ENCODE data around the gene LCAT.

The LCAT gene

GRCh38 chr16:67943619-67944504 is at the start of gene LCAT:
TSS of gene LCAT (minus strand) at chr16:67944120. CDS start at chr16:67944101, 19 bp downstream.
- Mint-ChIP-seq H3K4me1 (ENCODE audit: low read depth) (peaks cover 12% of the 10 kb centered on the region), H3K27me3 (ENCODE audit: low read depth) (no peaks in the 10 kb centered on the region), H3K4me3 (no peak within 1 kb of the TSS), H3K9me3 (no peaks in the 10 kb centered on the region), H3K27ac (no peak within 1 kb of the TSS), H3K36me3 (ENCODE audit: low read depth) (peaks cover 25% of the 10 kb centered on the region)
- DNase-seq (ENCODE audit: low spot score) = no peak

DNA sequence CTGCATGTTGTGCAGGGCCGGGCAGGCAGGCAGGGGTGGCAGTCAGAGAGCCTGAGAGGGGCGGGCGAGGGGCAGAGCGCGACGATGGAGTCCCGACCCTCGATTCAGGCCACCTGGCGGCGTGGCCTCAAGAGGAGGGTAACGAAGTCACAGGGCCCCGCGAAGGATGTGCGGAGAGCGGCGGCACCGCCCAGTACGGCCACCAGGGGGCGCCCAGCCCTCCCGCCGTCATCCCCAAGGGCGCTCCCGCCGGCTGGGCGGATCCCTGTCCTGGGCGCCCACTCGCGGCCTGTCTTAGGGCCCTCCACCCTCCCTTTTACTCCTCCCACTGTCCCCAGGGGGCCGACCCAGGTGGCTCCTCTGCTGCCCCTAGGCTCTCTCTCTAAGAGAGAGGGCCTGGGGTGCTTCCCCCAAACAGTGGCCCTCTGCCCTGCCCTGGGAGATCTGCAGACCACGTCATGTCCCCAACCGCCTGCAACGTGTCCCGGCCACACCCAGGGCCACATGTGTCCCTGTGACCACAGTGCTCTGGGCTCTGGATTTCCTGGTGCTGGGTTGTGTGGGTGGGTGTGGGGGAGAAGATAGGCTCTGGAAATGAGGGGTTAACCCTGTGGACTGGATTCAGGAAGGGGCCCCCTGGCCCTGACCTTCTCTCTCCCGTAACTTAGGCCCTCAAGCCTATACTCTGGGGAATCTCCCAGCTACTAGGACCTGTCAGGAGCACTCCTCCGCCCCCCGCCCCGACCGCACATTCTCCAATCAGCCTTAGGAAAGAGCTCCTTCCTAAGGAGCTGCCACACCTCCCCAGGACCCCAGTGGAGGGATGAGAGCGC is 49.5 kb upstream of the LCAT start:
- peak; percentile 85 for DNase-seq (ENCODE audit: low spot score)
- peak overlapping the region; percentile 98 for H3K27ac Mint-ChIP-seq
- peaks cover 22% of the 10 kb centered on the region for H3K4me1 Mint-ChIP-seq (ENCODE audit: low read depth)
- H3K9me3 Mint-ChIP-seq = no peaks in the 10 kb centered on the region
- no peaks in the 10 kb centered on the region for H3K36me3 Mint-ChIP-seq (ENCODE audit: low read depth)
- H3K27me3 Mint-ChIP-seq (ENCODE audit: low read depth) = no peaks in the 10 kb centered on the region
- peak overlapping the region; percentile 82 for H3K4me3 Mint-ChIP-seq

DNA sequence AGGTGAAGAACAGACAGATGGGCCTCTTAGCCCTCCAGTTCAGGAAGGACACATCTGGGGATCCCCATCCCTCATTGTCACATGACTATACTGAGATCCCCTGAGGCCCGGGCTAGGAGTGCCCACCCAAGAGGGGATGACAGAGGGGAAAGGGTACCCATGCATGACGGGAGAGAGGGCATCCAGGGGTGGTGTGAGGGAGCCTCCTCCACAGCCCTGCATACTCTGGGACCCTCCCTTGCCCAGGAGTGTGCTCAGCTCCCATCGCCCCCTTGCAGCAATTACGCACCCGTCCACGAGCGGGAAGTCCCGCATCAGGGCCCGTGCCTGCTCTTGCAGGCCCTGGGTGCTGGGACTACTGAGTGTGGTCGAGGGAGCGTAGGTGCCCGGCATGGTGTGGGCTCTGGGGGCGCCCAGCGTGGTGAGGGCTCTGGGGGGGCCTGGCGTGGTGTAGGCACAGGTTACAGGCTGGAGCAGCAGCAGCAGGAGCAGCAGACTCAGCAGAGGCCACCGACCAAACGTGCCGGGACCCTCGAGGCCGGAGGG is 48.8 kb upstream of the LCAT start:
- Mint-ChIP-seq H3K27ac (peak overlapping the region; percentile 79), H3K36me3 (ENCODE audit: low read depth) (no peaks in the 10 kb centered on the region), H3K4me1 (ENCODE audit: low read depth) (peaks cover 22% of the 10 kb centered on the region), H3K27me3 (ENCODE audit: low read depth) (no peaks in the 10 kb centered on the region), H3K4me3 (no peak overlapping the region), H3K9me3 (no peaks in the 10 kb centered on the region)
- DNase-seq (ENCODE audit: low spot score) = no peak

- H3K36me3 Mint-ChIP-seq (ENCODE audit: low read depth) = no peaks in the 10 kb centered on the region
- no peaks in the 10 kb centered on the region for H3K27me3 Mint-ChIP-seq (ENCODE audit: low read depth)
- peaks cover 14% of the 10 kb centered on the region for H3K4me1 Mint-ChIP-seq (ENCODE audit: low read depth)
- peak overlapping the region; percentile 28 for H3K27ac Mint-ChIP-seq
- no peak for DNase-seq (ENCODE audit: low spot score)
- no peak overlapping the region for H3K4me3 Mint-ChIP-seq
- no peaks in the 10 kb centered on the region for H3K9me3 Mint-ChIP-seq
Observed at GRCh38 chr16:67990018-67990386, 46.1 kb upstream of the LCAT start.

DNA sequence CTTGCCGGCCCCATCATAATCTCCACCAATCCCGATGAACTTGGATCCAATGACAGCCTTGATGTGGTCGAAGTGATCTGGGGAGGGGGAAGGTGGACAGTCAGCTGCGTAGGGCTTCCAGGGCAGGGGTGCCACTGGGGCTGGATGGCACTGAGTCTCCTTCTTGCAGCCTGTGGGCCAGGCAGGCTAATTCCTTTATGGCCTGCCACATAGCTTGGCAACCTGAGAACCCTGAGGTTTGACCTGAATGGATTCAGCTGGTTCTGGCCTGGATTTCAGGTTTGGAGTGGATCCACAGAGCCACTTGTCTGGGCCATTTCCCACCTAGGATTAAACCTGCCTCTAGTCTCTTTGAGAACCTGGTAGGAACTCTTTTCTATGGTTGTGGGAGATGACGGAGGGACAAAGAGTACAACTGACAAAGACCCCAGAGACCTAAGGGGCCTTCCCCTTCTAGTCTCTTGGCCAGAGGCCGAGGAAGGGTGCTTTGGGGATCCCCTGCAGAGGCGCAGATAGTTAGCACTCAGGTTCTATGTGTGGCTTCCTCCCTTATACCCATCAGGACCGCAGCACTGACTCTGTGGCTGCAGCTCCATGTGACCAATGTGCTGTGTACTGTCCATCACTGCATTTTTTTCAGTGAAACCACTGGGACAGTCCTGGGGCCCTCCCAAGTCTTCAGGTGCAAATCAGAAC is 45.5 kb upstream of the LCAT start:
- Mint-ChIP-seq H3K4me3 (no peak overlapping the region), H3K27ac (no peak overlapping the region), H3K9me3 (no peaks in the 10 kb centered on the region), H3K4me1 (ENCODE audit: low read depth) (peaks cover 16% of the 10 kb centered on the region), H3K36me3 (ENCODE audit: low read depth) (no peaks in the 10 kb centered on the region), H3K27me3 (ENCODE audit: low read depth) (no peaks in the 10 kb centered on the region)
- no peak for DNase-seq (ENCODE audit: low spot score)

GRCh38 chr16:67988675-67989074 is 44.8 kb upstream of the LCAT start:
- Mint-ChIP-seq H3K9me3 (no peaks in the 10 kb centered on the region), H3K4me3 (no peak overlapping the region), H3K36me3 (ENCODE audit: low read depth) (no peaks in the 10 kb centered on the region), H3K27me3 (ENCODE audit: low read depth) (no peaks in the 10 kb centered on the region), H3K4me1 (ENCODE audit: low read depth) (peaks cover 19% of the 10 kb centered on the region), H3K27ac (peak overlapping the region; percentile 42)
- DNase-seq (ENCODE audit: low spot score) = no peak

- Mint-ChIP-seq H3K9me3 (no peaks in the 10 kb centered on the region), H3K4me1 (ENCODE audit: low read depth) (peaks cover 19% of the 10 kb centered on the region), H3K36me3 (ENCODE audit: low read depth) (no peaks in the 10 kb centered on the region), H3K27ac (no peak overlapping the region), H3K4me3 (no peak overlapping the region), H3K27me3 (ENCODE audit: low read depth) (no peaks in the 10 kb centered on the region)
- no peak for DNase-seq (ENCODE audit: low spot score)
Observed at GRCh38 chr16:67987460-67988160, 43.7 kb upstream of the LCAT start.

DNA sequence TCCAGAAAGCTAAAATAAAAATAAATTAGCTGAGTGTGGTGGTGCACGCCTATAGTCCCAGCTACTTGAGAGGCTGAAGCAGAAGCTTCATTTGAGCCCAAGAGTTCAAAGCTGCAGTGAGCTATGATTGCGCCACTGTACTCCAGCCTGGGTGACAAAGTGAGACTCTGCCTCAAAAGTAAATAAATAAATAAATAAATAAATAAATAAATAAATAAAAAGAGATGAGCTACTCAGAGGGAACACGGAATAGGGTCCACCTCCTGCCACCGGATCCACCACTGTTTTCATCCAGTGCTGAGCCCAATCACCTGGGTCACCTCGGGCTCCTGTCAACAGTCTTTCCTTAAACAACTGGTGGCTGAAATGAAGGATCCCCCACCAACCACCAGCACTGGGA is 43.0 kb upstream of the LCAT start:
- no peak overlapping the region for H3K27ac Mint-ChIP-seq
- peaks cover 17% of the 10 kb centered on the region for H3K4me1 Mint-ChIP-seq (ENCODE audit: low read depth)

DNA sequence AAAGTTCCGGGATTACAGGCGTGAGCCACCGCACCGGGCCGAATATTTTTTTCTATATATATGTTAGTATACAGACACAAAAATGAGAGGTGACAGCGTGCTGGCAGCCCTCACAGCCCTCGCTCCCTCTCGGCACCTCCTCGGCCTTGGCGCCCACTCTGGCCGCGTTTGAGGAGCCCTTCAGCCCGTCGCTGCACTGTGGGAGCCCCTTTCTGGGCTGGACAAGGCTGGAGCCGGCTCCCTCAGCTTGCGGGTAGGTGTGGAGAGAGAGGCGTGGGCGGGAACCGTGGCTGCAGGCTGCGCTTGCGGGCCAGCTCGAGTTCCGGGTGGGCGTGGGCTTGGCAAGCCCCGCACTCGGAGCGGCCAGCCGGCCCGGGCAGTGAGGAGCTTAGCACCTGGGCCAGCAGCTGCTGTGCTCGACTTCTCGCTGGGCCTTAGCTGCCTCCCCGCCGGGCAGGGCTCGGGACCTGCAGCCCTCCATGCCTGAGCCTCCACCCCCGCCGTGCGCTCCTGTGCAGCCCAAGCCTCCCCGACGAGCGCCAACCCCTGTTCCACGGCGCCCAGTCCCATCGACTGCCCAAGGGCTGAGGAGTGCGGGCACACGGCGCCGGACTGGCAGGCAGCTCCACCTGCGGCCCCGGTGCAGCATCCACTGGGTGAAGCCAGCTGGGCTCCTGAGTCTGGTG is 38.2 kb upstream of the LCAT start:
- no peaks in the 10 kb centered on the region for H3K36me3 Mint-ChIP-seq (ENCODE audit: low read depth)
- H3K9me3 Mint-ChIP-seq = no peaks in the 10 kb centered on the region
- H3K4me1 Mint-ChIP-seq (ENCODE audit: low read depth) = peaks cover 17% of the 10 kb centered on the region
- H3K27ac Mint-ChIP-seq = no peak overlapping the region
- no peak for DNase-seq (ENCODE audit: low spot score)
- H3K4me3 Mint-ChIP-seq = no peak overlapping the region
- no peaks in the 10 kb centered on the region for H3K27me3 Mint-ChIP-seq (ENCODE audit: low read depth)

More for the DNA sequence above, 43.0 kb upstream of the LCAT start:
- no peak for DNase-seq (ENCODE audit: low spot score)
- Mint-ChIP-seq H3K36me3 (ENCODE audit: low read depth) (no peaks in the 10 kb centered on the region), H3K27me3 (ENCODE audit: low read depth) (no peaks in the 10 kb centered on the region), H3K4me3 (no peak overlapping the region), H3K9me3 (no peaks in the 10 kb centered on the region)

DNA sequence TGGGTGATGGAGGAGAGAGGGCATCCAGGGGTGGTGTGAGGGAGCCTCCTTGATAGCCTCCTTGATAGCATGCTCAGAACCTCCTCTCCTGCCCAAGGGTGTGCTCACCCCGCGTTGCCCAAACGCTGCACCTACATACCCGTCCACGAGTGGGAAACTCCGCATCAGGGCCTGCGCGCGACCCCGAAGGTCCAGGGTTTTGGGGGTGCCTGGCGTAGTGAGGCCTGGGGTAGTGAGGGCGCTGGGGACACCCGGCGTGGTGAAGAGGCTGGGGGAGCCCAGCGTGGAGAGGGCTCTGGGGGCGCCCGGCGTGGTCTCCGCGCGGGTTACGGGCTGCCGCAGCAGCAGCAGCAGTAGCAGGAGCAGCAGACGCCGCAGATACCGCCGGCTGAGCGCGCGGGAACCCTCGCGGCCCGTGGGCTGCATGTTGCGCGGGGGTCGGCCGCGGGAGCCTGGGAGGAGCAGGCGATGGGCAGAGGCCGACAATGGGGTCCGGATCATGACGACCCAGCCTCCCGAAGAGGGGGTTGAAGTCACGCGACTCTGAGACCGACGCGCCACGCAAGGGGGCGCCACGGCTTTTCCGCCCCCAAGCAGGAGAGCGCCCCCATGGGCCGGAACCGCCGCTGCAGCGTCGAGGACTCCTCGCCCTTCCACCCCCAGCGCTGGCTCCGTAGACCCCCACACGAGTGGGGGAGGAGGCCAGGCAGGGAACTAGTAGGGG is 36.2 kb upstream of the LCAT start, which contains the start of gene DPEP3:
Gene DPEP3 (minus strand): TSS at position 545 of the 724 bp plus-strand sequence. CDS start 119 bp downstream, at position 426.
- H3K36me3 Mint-ChIP-seq (ENCODE audit: low read depth) = no peaks in the 10 kb centered on the region
- no peaks in the 10 kb centered on the region for H3K27me3 Mint-ChIP-seq (ENCODE audit: low read depth)
- no peak within 1 kb of the TSS for H3K4me3 Mint-ChIP-seq
- no peak within 1 kb of the TSS for H3K27ac Mint-ChIP-seq
- H3K4me1 Mint-ChIP-seq (ENCODE audit: low read depth) = peaks cover 17% of the 10 kb centered on the region
- no peaks in the 10 kb centered on the region for H3K9me3 Mint-ChIP-seq
- no peak for DNase-seq (ENCODE audit: low spot score)

DNA sequence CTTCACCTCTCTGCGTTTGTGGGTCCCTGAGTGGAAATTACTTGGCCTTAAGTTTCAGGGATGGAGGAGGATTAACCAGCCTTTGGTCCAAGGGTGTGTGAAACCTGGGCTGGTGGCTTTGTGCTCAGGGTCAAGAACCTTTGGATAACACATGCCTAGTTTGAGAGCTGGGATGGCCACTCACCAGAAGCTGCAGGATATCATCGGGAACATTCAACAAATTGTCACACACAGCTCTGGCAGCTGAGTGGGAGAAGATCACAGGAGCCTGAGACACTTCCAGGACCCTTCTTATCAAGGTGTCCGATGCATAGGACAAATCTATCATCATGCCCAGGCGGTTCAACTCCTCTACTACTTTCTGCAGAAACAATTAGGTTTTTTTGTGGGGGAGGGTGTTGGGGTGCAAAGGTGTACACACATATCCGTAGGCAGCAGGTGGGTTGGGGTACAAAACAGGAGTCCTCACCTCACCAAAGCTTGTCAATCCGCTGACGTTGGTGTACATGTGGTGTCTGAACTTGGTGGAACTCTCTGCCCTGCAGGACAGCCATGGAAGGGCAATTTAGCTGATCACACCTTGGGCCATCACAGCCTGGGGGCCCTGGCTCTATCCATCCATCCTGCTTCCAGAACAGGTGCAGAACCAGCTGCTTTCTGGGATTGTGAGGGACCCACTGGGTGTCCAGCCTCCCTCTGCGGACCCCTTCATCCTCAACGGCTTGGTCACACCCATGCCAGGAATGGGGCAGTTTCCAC is 33.7 kb upstream of the LCAT start:
- no peak for DNase-seq (ENCODE audit: low spot score)
- no peaks in the 10 kb centered on the region for H3K36me3 Mint-ChIP-seq (ENCODE audit: low read depth)
- H3K4me3 Mint-ChIP-seq = no peak overlapping the region
- no peaks in the 10 kb centered on the region for H3K4me1 Mint-ChIP-seq (ENCODE audit: low read depth)
- H3K27me3 Mint-ChIP-seq (ENCODE audit: low read depth) = peaks cover 2% of the 10 kb centered on the region
- H3K9me3 Mint-ChIP-seq = no peaks in the 10 kb centered on the region
- H3K27ac Mint-ChIP-seq = no peak overlapping the region

DNA sequence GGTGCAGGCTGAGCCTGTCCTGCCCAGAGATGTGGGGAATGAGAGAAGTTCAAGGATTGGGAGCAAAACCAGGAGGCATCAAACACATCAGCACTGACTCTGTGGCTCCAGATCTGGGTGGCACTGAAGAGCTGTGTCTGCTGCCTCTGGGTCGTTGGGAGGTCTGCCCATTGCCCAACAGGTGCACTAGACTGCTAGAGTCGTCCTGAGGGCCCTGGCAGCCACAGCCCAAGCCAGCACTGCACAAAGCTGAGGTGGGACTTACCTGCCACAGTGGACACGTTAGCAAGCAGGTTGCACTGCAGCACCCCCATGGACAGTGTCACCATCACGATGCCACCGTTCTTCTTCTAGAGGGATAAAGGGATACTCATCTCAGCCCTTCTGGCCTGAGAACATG is 33.1 kb upstream of the LCAT start:
- no peaks in the 10 kb centered on the region for H3K36me3 Mint-ChIP-seq (ENCODE audit: low read depth)
- H3K4me1 Mint-ChIP-seq (ENCODE audit: low read depth) = no peaks in the 10 kb centered on the region
- H3K9me3 Mint-ChIP-seq = no peaks in the 10 kb centered on the region
- H3K27me3 Mint-ChIP-seq (ENCODE audit: low read depth) = peaks cover 2% of the 10 kb centered on the region
- H3K4me3 Mint-ChIP-seq = no peak overlapping the region
- DNase-seq (ENCODE audit: low spot score) = no peak
- H3K27ac Mint-ChIP-seq = no peak overlapping the region

Measured in T-helper 2 cell treated with Interferon-gamma antibody and Interleukin-4, amounts not matched to agents 5 μg/mL and 100 μg/mL, for 36 hours (primary cell).